Spleen (tissue), 7 donors: ENCODE data around the gene SMAD1.

ENCODE experiments used
- CTCF ChIP-seq, 11 experiments: fragments of 200-600 bp in 7 of 11; fragments of 450-650 bp in 4 of 11; sonication (generic) in 4 of 11; IDR thresholded peaks in 8 of 11; conservative IDR thresholded peaks in 3 of 11; 1 replicate in 7 of 11; 2 replicates in 4 of 11; pipeline versions ENCODE4 v1.4.0 to v1.8.0; 2016 to 2021; ENCODE audit warnings: antibody characterized with exemption in 11 of 11, inconsistent platforms in 4 of 11, mild to moderate bottlenecking in 1 of 11
- POLR2AphosphoS5 ChIP-seq, 3 donors: sonication (generic); formaldehyde crosslinking; IDR thresholded peaks; one replicate each; pipeline ENCODE4 v1.5.1; 2017; ENCODE audit warnings: antibody characterized with exemption in 3 of 3
- donor health status: DM: no; HTN: no; CAD: no; lungs with moderate emphysema.
- donor health status: DM: no; HTN: no; CAD: no.
- donor health status: DM: no; HTN: no; CAD: no.

- TF ChIP-seq CTCF (IDR thresholded peaks at IDR 0.05 in 8 of 11, conservative IDR thresholded peaks at IDR 0.05 in 3 of 11) = no peak
- no peak for TF ChIP-seq POLR2AphosphoS5 (IDR thresholded peaks at IDR 0.05)
Measured at GRCh38 chr4:145525291-145525740, 43.7 kb downstream of the SMAD1 start.
